Liver (tissue), 9 donors: ENCODE results near the gene SLC39A12. TPM values are rescaled to one million over a fixed set of nuclear protein-coding genes. Genes with fewer than 3 reads are reported as not detected.

Source experiments
- DNase-seq: peaks from one replicate; pipeline ENCODE4 v3.0.0-alpha.2; 2017; ENCODE audit warnings: low spot score
- H3K27ac ChIP-seq, 2 donors: one replicate each; pipeline ENCODE4 v1.7.0; 2013; ENCODE audit warnings: inconsistent platforms in 2 of 2, low read length in 2 of 2, control low read depth in 1 of 2, low read depth in 1 of 2, mild to moderate bottlenecking in 1 of 2
- H3K27me3 ChIP-seq, 4 donors: one replicate each; pipeline versions ENCODE4 v1.6.1 to v1.7.0; 2013; ENCODE audit warnings: low read length in 3 of 4, inconsistent platforms in 1 of 4, mild to moderate bottlenecking in 1 of 4, moderate library complexity in 1 of 4; ENCODE audit not compliant: control insufficient read depth in 4 of 4, insufficient read depth in 4 of 4
- H3K36me3 ChIP-seq, 4 donors: one replicate each; pipeline versions ENCODE4 v1.6.1 to v1.7.0; 2013; ENCODE audit warnings: low read length in 3 of 4, mild to moderate bottlenecking in 3 of 4, low read depth in 1 of 4, moderate library complexity in 1 of 4; ENCODE audit not compliant: control insufficient read depth in 4 of 4, insufficient read depth in 3 of 4
- H3K4me1 ChIP-seq, 4 donors: one replicate each; pipeline versions ENCODE4 v1.6.1 to v1.7.0; 2013; ENCODE audit warnings: low read length in 3 of 4, mild to moderate bottlenecking in 3 of 4, moderate library complexity in 1 of 4; ENCODE audit not compliant: control insufficient read depth in 4 of 4, insufficient read depth in 4 of 4
- H3K4me3 ChIP-seq, 3 donors: one replicate each; pipeline versions ENCODE4 v1.6.1 to v1.7.0; 2013; ENCODE audit warnings: low read length in 3 of 3, control low read depth in 1 of 3, low read depth in 1 of 3, mild to moderate bottlenecking in 1 of 3
- H3K9ac ChIP-seq, 2 donors: one replicate each; pipeline ENCODE4 v1.7.0; 2013; ENCODE audit warnings: low read length in 2 of 2, mild to moderate bottlenecking in 2 of 2, moderate library complexity in 2 of 2, control low read depth in 1 of 2, low read depth in 1 of 2
- H3K9me3 ChIP-seq, 4 donors: one replicate each; pipeline versions ENCODE4 v1.6.1 to v1.7.0; 2013; ENCODE audit warnings: low read length in 3 of 4; ENCODE audit not compliant: control insufficient read depth in 4 of 4
- EGR1 ChIP-seq, 2 donors: IDR thresholded peaks; 2 replicates each; pipeline ENCODE4 v1.6.1; 2016 to 2018; ENCODE audit warnings: antibody characterized with exemption in 2 of 2, low read depth in 2 of 2
- GABPA ChIP-seq, 2 donors: IDR thresholded peaks in 1 of 2; conservative IDR thresholded peaks in 1 of 2; 2 replicates each; pipeline ENCODE4 v1.6.1; 2016; ENCODE audit warnings: antibody characterized with exemption in 2 of 2, mild to moderate bottlenecking in 1 of 2, moderate library complexity in 1 of 2
- HNF4A ChIP-seq, 2 donors: conservative IDR thresholded peaks; 2 replicates each; pipeline ENCODE4 v1.6.1; 2016; ENCODE audit warnings: antibody characterized with exemption in 2 of 2, mild to moderate bottlenecking in 2 of 2
- HNF4G ChIP-seq: IDR thresholded peaks from 2 replicates; pipeline ENCODE4 v1.6.1; 2016; ENCODE audit warnings: antibody characterized with exemption
- JUND ChIP-seq, 2 donors: IDR thresholded peaks; 2 replicates each; pipeline ENCODE4 v1.6.1; 2016; ENCODE audit warnings: antibody characterized with exemption in 2 of 2
- RAD21 ChIP-seq, 2 donors: IDR thresholded peaks; 2 replicates each; pipeline ENCODE4 v1.6.1; 2016; ENCODE audit warnings: antibody characterized with exemption in 2 of 2, mild to moderate bottlenecking in 2 of 2
- RXRA ChIP-seq, 2 donors: IDR thresholded peaks; 2 replicates each; pipeline ENCODE4 v1.6.1; 2017 to 2018; ENCODE audit warnings: antibody characterized with exemption in 2 of 2, mild to moderate bottlenecking in 1 of 2
- SP1 ChIP-seq: IDR thresholded peaks from 2 replicates; pipeline ENCODE4 v1.6.1; 2018; ENCODE audit warnings: antibody characterized with exemption, mild to moderate bottlenecking
- WGBS: extraction: QIAGEN DNeasy Blood & Tissue Kit; methylation state at CpG from one replicate; pipeline ENCODE4 v1.1.7; 2013; 5-methylcytosine and 5-hydroxymethylcytosine counted together
- polyA plus RNA-seq, 2 donors: library from polyadenylated mRNA; stranded (reverse) in 1 of 2; unstranded in 1 of 2; fragments of 200-250 nt in 1 of 2; fragments of >200 nt in 1 of 2; fragmentation: Nextera tagmentation in 1 of 2; extraction: Ambion mirVana in 1 of 2; gene quantifications; one replicate each; pipeline versions ENCODE4 v1.2.1 to v1.2.3, GENCODE V29; 2013 to 2015
- total RNA-seq, 2 donors: library from RNA; depleted of rRNA; stranded (reverse); fragments of >200 nt; gene quantifications; one replicate each; pipeline ENCODE4 v1.2.3, GENCODE V29; 2014
- TF ChIP-seq, protein P1 (sequence below): fragments of 150-350 bp; IDR thresholded peaks from 2 replicates; pipeline ENCODE4 v1.5.1; 2017; ENCODE audit warnings: improper control_type of control experiment, low read depth, low read length; ENCODE audit not compliant: missing input control
- TF ChIP-seq, protein P2 (sequence below): IDR thresholded peaks from 2 replicates; pipeline ENCODE4 v1.6.1; 2016; ENCODE audit warnings: antibody characterized with exemption, mild to moderate bottlenecking
- TF ChIP-seq, protein P3 (sequence below): IDR thresholded peaks from 2 replicates; pipeline ENCODE4 v1.6.1; 2016; ENCODE audit warnings: antibody characterized with exemption
- TF ChIP-seq, protein P4 (sequence below): IDR thresholded peaks from 2 replicates; pipeline ENCODE4 v1.6.1; 2016; ENCODE audit warnings: antibody characterized with exemption
- donor health status: healthy.
- donor health status: healthy.
- donor health status: healthy.
- donor health status: healthy.
- donor health status: healthy.

Gene SLC39A12
- total RNA-seq (under 1 TPM; 0.05 to 0.08 TPM), polyA plus RNA-seq (not detected)

DNA sequence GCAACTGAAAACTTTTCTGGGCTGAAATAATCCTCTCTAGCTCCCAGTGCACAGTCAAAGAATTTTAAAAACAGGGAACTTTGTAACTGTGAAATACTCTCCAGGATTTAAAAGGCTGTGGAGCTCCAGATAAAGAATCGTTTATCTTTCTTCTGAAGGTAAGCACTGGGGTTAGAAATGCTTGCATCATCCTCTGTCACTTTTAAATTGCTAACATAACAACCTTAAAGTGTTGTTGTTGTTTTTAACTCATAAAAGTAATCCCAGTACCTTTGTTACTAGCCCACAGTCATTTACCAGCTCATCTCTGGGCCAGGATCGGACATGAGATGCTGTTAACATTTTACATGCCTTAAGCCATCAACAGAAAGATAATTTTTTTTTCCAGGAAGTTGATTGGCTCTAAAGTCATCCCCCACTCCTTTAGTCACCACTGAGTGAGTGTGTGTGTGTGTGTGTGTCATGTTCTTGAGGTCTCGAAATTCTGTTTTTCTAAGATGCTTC lies at the start of gene SLC39A12:
TSS of gene SLC39A12 (plus strand) at position 51 of the 504 bp plus-strand sequence. CDS start 1,359 bp downstream, outside the sequence.
- Histone ChIP-seq H3K4me3 (no peak within 1 kb of the TSS), H3K36me3 (no peaks in the 10 kb centered on the region), H3K9ac (no peak within 1 kb of the TSS), H3K27ac (no peak within 1 kb of the TSS), H3K4me1 (no peaks in the 10 kb centered on the region), H3K9me3 (no peaks in the 10 kb centered on the region), H3K27me3 (peaks cover 0 to 5% (median 0%) of the 10 kb centered on the region in 4 donors)
- no peak for TF ChIP-seq SP1
- WGBS: 29% methylated on average over 3 of the region's 3 CpGs
- DNase-seq: no peak

DNA sequence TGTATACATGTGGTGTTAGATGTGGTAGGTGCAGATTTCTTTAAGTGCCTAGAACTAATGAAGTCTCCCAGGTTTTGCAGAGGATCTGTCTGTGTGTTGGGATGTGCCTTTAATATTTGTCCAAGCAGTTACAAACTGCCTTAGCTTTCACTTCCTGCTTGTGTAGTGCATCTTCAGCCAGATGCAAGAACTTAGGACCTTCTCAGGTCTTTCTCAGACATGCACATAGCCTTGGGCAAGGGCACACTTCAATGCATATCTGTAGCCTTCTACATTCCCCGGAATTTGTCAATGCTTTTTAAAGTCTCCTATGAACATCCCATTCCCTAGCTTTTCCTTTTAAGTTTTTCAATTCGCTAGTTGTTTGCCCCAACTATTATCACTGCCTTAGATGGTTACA lies 47.2 kb upstream of the SLC39A12 start:
- Histone ChIP-seq H3K4me1 (no peaks in the 10 kb centered on the region), H3K27me3 (peaks cover 0 to 2% (median 0%) of the 10 kb centered on the region in 4 donors), H3K9ac (no peak overlapping the region), H3K9me3 (no peaks in the 10 kb centered on the region), H3K36me3 (no peaks in the 10 kb centered on the region), H3K4me3 (no peak overlapping the region), H3K27ac (no peak overlapping the region)
- no peak for TF ChIP-seq RAD21 (IDR thresholded peaks at IDR 0.05)
- no peak for TF ChIP-seq HNF4G
- TF ChIP-seq GABPA (IDR thresholded peaks at IDR 0.05 in 1 of 2, conservative IDR thresholded peaks at IDR 0.05 in 1 of 2): no peak
- TF ChIP-seq HNF4A (conservative IDR thresholded peaks at IDR 0.05): no peak
- TF ChIP-seq, protein P1, sequence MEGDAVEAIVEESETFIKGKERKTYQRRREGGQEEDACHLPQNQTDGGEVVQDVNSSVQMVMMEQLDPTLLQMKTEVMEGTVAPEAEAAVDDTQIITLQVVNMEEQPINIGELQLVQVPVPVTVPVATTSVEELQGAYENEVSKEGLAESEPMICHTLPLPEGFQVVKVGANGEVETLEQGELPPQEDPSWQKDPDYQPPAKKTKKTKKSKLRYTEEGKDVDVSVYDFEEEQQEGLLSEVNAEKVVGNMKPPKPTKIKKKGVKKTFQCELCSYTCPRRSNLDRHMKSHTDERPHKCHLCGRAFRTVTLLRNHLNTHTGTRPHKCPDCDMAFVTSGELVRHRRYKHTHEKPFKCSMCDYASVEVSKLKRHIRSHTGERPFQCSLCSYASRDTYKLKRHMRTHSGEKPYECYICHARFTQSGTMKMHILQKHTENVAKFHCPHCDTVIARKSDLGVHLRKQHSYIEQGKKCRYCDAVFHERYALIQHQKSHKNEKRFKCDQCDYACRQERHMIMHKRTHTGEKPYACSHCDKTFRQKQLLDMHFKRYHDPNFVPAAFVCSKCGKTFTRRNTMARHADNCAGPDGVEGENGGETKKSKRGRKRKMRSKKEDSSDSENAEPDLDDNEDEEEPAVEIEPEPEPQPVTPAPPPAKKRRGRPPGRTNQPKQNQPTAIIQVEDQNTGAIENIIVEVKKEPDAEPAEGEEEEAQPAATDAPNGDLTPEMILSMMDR: no peak
- TF ChIP-seq, protein P2, sequence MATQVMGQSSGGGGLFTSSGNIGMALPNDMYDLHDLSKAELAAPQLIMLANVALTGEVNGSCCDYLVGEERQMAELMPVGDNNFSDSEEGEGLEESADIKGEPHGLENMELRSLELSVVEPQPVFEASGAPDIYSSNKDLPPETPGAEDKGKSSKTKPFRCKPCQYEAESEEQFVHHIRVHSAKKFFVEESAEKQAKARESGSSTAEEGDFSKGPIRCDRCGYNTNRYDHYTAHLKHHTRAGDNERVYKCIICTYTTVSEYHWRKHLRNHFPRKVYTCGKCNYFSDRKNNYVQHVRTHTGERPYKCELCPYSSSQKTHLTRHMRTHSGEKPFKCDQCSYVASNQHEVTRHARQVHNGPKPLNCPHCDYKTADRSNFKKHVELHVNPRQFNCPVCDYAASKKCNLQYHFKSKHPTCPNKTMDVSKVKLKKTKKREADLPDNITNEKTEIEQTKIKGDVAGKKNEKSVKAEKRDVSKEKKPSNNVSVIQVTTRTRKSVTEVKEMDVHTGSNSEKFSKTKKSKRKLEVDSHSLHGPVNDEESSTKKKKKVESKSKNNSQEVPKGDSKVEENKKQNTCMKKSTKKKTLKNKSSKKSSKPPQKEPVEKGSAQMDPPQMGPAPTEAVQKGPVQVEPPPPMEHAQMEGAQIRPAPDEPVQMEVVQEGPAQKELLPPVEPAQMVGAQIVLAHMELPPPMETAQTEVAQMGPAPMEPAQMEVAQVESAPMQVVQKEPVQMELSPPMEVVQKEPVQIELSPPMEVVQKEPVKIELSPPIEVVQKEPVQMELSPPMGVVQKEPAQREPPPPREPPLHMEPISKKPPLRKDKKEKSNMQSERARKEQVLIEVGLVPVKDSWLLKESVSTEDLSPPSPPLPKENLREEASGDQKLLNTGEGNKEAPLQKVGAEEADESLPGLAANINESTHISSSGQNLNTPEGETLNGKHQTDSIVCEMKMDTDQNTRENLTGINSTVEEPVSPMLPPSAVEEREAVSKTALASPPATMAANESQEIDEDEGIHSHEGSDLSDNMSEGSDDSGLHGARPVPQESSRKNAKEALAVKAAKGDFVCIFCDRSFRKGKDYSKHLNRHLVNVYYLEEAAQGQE: no peak
- TF ChIP-seq JUND (IDR thresholded peaks at IDR 0.05): no peak
- no peak for TF ChIP-seq RXRA (IDR thresholded peaks at IDR 0.05)
- TF ChIP-seq, protein P3, sequence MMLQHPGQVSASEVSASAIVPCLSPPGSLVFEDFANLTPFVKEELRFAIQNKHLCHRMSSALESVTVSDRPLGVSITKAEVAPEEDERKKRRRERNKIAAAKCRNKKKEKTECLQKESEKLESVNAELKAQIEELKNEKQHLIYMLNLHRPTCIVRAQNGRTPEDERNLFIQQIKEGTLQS: no peak
- TF ChIP-seq, protein P4, sequence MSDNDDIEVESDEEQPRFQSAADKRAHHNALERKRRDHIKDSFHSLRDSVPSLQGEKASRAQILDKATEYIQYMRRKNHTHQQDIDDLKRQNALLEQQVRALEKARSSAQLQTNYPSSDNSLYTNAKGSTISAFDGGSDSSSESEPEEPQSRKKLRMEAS: no peak
- no peak for TF ChIP-seq SP1
- no peak for TF ChIP-seq EGR1 (IDR thresholded peaks at IDR 0.05; ENCODE audit: low read depth in 2 of 2)
- WGBS: 73% methylated on average over 2 of the region's 2 CpGs
- DNase-seq: no peak
